ENCODE data around the gene SRGAP3.

Gene SRGAP3

GRCh38 chr3:9139366-9139765 lies 110.1 kb downstream of the SRGAP3 start:
- no peak for DNase-seq

GRCh38 chr3:9137676-9138075 lies 111.8 kb downstream of the SRGAP3 start:
- DNase-seq, result no peak

- DNase-seq, result no peak
Measured at GRCh38 chr3:9136746-9137465, 112.5 kb downstream of the SRGAP3 start.

GRCh38 chr3:9135930-9136525 lies 113.4 kb downstream of the SRGAP3 start:
- DNase-seq, result peak; percentile 4

DNA sequence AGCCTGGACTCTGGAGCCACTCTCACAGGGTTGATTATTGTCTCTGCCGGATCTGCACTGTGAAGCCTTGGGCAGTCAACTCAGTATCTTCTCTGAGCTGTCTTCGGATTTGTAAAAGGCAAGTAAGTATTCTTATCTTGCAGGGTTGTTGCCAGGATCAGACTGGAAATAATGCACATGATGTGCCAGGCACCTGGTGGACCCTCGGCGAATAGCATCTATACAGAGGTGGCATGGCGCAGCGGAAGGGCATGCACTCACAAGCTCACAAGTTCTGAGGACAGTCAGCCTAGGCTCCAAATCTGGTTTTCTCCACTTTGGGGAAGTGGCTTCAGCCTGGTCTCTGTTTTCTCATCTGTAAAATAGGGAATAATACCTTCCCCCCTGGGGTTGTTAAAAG lies 113.9 kb downstream of the SRGAP3 start:
- DNase-seq, result no peak

DNA sequence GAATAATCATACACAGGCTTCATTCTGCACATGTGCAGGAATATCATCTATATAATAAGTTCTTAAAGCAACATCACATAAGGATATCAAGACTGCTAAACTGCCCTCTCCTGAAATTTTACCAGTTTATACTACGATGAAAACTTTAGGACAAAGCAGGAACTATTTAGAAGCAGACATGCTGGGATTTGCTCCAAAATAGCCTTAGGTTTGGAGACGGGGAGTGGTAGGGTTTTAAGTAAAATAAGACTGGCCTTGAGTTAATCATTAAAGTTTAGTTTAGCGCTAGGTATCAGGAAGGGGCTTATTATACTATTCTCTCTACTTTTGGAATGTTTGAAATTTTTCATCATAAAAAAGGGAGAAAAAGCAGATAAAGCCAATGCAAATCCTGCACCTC lies 115.8 kb downstream of the SRGAP3 start:
- DNase-seq, result no peak

DNA sequence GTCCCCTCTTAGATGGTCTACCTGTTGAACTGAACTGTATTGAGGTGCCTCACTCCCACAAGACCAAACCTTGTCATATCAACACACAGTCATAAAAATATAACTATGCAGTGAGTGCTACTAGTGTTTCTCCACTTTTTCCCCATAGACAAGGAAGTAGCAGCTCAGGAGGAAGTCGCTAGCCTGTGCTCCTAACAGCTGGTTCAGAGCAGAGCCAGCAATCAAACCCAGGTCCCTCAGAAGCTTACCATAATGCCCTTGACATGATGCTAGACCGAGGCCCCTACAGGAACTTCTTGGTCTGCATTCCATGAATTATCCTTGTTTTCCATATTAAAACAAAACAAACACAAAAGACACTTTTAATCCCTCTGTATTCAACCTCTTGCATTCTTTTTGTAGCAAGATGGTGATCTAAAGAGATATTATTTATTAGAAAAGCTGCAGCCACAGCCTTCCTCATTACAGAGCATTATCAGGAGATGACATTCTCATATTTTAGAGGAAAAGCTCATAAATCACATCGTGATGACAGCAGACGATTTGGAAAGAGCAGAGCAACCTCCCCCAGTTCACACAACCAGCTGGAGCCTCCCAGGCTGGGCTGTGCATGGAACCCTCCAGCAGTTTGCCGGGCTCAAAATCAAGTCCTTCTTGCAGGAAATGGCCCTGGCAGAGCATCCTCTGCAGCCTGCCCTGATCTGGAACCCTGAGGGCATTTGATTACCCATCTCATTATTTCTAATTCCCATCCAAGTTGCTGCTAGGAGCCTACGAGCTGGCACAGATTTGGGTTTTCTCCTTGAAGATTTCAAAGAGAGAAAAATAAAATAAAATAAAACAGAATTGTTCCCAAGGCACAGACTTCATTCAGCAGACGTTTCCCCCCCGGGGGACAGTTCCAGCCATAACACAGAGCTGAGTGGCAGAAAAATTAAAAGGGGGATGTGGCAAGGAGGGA lies 118.8 kb downstream of the SRGAP3 start:
- no peak for DNase-seq

DNA sequence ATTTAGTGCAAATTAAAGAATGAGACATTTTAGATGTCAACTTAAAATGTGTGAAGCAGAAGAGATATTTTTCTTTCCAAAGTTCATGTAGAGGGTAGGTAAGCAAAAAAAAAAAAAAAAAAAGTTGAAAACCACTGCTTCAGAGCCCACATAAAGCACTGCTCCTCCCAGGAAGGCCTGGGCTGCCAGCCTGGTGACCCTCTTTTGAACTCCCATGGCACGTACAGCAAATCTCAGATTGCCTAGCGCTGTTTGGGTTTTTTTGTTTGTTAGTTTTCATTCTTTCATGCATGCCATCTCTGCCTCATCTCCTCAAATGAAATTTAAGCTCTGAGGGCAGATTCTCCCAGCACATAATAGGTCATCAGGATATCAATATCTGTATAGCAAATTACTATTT lies 120.1 kb downstream of the SRGAP3 start:
- DNase-seq, result no peak

GRCh38 chr3:9125278-9125951 lies 124.0 kb downstream of the SRGAP3 start:
- DNase-seq, result no peak

DNA sequence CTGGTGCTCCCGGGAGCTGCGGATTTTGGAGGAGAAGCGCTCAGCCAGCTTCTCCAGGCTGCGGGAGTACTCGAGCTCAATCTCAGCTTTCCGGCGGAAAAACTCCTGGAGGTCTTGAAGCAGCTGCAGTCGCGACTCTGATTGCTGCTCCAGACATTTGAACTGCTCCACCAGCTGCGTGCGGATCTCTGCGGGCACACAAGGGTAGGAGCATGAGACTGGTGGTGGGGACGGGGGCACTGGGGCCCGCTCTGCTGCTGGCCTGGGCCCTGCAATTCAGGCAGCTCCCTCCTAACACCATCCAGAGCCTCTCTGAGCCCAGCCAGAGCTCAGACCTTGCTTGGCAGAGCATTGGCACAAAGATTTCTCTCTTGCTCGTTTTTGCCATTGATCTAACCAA lies 124.7 kb downstream of the SRGAP3 start:
- no peak for DNase-seq

DNA sequence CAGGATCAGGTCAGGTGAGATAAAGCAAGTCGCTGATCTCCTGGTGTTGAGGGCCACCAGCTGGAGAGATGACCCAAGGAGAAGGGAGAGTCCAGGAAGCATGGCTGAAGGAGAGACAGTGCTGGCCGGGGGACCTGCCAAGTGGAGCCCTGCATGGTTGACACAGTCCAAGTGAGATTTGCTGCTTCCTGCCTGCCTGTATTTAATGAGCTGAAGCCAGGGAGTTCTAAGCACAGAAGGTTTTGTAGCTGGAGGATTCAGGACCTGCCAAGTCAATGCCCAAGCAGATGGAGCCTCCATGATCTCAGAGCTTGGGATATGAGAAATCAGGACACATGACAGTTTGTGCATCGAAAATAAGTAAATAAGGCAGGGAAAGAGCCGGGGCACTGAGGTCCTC lies 125.6 kb downstream of the SRGAP3 start:
- DNase-seq, result no peak

GRCh38 chr3:9122732-9123364 lies 126.6 kb downstream of the SRGAP3 start:
- DNase-seq, result no peak

DNA sequence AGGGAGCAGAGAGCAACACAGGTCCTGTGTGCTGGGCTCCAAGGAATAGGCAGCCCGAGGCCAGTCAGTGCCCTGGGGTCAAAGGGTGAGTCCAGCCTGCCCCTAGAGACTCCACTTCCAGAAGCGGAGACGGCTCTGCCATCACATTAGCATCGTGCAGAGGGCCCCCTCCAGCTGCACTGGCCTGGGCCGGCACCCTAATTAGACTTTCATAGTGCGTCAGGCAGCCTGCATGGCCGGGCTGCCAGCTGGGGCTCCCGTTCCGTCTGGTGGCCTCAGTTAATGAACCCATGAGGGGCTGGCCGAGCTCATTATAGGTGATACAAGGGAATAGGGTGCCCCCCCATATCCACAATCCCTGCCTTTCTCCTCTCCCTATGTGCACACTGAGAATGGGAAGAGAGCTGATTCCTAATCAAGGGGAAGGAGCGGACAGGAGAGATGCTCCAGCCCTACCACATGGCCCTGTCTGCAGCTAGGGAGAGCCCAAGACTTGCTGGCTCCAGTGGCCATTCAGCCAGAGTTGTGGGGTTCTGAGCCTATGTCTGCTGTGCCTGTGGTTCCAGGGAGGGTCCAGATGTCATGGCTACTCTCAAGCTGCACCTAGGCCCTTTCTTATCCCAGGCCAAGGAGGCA lies 128.0 kb downstream of the SRGAP3 start:
- no peak for DNase-seq

DNA sequence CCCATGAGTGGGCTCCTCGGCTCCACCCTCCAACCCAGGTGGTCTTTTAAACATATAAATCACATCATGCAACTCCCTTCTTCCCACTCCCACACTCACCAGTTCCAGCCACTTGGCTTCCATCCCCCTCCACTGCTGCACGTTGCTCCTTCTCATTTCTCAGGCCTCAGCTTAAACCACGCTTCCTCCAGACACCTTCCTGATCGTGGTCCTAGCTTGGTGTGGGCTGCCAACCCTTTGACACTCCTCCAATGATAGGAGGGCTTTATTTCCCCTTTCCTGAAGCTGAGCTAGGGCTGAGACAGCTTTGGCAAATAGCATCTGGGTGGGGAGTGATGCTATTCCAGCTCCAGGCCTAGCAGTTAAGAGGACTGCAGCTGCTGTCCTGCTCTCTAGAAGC lies 130.1 kb downstream of the SRGAP3 start:
- no peak for DNase-seq

GRCh38 chr3:9118222-9118621 lies 131.2 kb downstream of the SRGAP3 start:
- DNase-seq, result no peak

DNA sequence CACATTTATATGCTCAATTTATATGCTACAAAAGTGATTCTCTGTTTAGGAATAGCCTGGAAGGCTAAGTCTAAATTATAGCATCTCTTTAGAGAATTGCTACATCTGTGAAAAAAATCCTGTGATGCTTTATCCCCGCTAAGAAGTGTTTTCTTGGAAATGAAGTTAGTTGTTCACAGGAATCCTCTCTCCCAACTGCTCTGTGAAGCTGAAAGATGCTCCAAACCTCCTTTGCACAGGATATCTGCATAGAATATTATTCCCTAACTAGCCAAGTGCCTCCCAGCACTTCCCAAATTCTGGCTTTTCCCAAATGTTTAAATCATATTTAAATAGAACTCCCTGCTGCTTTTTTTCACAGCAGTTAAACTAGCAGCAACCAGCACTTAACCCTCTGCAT lies 132.2 kb downstream of the SRGAP3 start:
- DNase-seq, result no peak

DNA sequence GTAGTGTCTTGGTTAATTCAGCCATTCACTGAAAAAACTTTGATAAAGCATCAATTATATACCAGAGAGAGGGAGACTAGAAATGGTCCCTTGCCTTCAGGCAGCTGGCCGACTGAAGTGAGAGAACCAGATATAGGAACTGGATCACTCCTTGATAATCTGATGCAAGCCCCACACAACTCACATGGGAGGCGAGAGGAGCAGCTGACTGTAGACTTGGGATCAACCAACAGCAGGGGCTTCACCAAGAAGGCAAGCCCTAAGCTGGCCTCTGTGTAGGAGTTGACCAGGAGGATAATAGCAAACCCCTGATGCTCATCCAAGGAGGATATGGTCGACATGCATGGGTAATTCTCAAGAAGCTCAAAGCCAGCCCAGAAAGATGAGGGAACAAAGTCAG lies 133.1 kb downstream of the SRGAP3 start:
- no peak for DNase-seq

DNA sequence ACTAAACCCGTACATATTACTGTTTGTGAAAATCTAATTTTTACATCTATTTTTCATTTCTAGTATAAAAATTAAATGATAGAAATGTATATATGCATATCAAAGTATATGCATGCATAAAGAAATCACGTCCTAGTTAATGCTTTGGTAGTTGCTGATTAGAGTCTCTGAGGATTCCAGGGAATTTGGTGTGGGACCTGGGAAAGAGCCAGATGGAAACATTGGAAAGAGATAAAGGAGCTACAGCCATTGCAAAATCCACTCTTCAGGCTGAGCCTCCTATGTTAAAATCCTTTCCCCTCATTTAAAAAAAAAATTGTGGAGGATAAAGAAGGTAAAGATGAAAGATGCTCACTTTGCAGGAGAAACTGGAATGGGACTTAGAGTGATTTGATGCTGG lies 134.1 kb downstream of the SRGAP3 start:
- no peak for DNase-seq

GRCh38 chr3:9113040-9113439 lies 136.4 kb downstream of the SRGAP3 start:
- no peak for DNase-seq

DNA sequence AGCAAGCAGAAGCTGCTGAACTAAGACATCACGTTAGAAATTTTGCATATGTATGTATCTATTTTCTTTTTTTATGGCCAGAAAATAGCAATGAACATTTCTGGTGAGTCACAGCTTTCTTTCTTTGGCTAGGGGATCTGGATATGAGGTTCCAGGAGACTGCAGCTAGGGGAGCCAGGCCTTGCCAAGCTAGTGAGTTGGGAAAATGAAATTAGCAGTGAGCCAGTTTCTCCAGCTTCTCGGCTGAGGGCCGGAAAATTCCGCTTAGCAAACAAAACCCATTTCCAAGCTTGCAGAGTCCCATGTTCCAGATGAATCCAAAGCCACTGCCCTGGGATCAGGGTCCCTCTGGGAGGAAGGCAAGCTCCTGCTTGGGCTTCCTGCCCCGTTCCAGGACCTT lies 137.6 kb downstream of the SRGAP3 start:
- no peak for DNase-seq

DNA sequence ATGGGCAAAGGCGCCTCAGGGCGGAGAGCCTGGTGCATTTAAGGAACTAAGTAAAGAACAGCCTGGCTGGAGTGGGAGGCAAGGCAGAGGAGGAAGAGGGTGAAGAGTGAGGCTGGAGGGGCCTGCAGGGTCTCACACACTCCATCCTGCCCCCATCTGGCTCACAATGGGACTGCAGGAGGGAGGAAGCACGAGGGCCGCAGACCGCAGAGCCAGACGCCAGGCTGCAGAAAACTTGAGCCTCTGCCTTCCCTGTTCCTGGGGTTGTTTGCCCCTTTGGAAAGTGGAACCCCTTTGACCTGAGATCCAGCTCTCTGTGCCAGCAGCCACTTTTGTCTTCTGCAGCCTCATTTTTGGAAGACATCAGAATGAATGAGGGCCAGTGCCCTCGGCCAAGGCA lies 138.0 kb downstream of the SRGAP3 start:
- DNase-seq, result no peak

- DNase-seq, result no peak
Measured at GRCh38 chr3:9110802-9111201, 138.6 kb downstream of the SRGAP3 start.

Measured in CD4-positive, alpha-beta T cell treated with Interleukin-17A for 4 hours (primary cell).